ENCODE results near the gene HBS1L. TPM values are rescaled to one million over a fixed set of nuclear protein-coding genes. Genes with fewer than 3 reads are reported as not detected.

The HBS1L gene
- total RNA-seq, 4 donors from 2014 or later, result 31.2 to 54.2 (median 46.0) TPM

- Histone ChIP-seq H3K27ac (no peak overlapping the region), H3K36me3 (peaks cover 0 to 57% (median 0%) of the 10 kb centered on the region in 3 donors), H3K27me3 (no peaks in the 10 kb centered on the region), H3K4me3 (no peak overlapping the region), H3K9me3 (no peaks in the 10 kb centered on the region), H3K4me1 (no peaks in the 10 kb centered on the region)
- WGBS, 2 donors, result 96 to 100% methylated on average over 1 of the region's 1 CpG
- TF ChIP-seq POLR2A (IDR thresholded peaks at IDR 0.05) (no peak), EP300 (IDR thresholded peaks at IDR 0.05) (no peak)
- no peak for DNase-seq (ENCODE audit: low spot score in 2 of 2)
These were observed 80.3 kb downstream of the HBS1L start for GRCh38 chr6:134974370-134974769.

GRCh38 chr6:134967711-134968110 lies 86.9 kb downstream of the HBS1L start:
- Histone ChIP-seq H3K9me3 (no peaks in the 10 kb centered on the region), H3K4me3 (no peak overlapping the region), H3K27ac (no peak overlapping the region), H3K27me3 (no peaks in the 10 kb centered on the region), H3K36me3 (peaks cover 0 to 35% (median 4%) of the 10 kb centered on the region in 3 donors), H3K4me1 (no peaks in the 10 kb centered on the region)
- WGBS, 2 donors, result 75 to 88% methylated on average over 1 of the region's 1 CpG
- no peak for TF ChIP-seq POLR2A (IDR thresholded peaks at IDR 0.05)
- no peak for TF ChIP-seq CTCF (IDR thresholded peaks at IDR 0.05)
- no peak for DNase-seq (ENCODE audit: low spot score in 2 of 2)

GRCh38 chr6:134964451-134965203 lies 90.0 kb downstream of the HBS1L start:
- Histone ChIP-seq H3K9me3 (peaks cover 0 to 10% (median 5%) of the 10 kb centered on the region in 4 donors), H3K4me3 (no peak overlapping the region), H3K4me1 (no peaks in the 10 kb centered on the region), H3K27me3 (no peaks in the 10 kb centered on the region), H3K27ac (no peak overlapping the region), H3K36me3 (peaks cover 0 to 65% (median 4%) of the 10 kb centered on the region in 3 donors)
- 36 to 37% methylated on average over 1 of the region's 1 CpG for WGBS, 2 donors
- no peak for TF ChIP-seq CTCF (IDR thresholded peaks at IDR 0.05)
- TF ChIP-seq POLR2A (IDR thresholded peaks at IDR 0.05), result no peak
- no peak for TF ChIP-seq EP300 (IDR thresholded peaks at IDR 0.05)
- no peak for DNase-seq (ENCODE audit: low spot score in 2 of 2)

GRCh38 chr6:134962421-134962820 lies 92.2 kb downstream of the HBS1L start:
- H3K9me3 ChIP-seq, result peaks cover 0 to 20% (median 8%) of the 10 kb centered on the region in 4 donors
- no peak for TF ChIP-seq CTCF (IDR thresholded peaks at IDR 0.05)
- TF ChIP-seq POLR2A (IDR thresholded peaks at IDR 0.05), result no peak
- no peak for TF ChIP-seq EP300 (IDR thresholded peaks at IDR 0.05)
- no peak overlapping the region for H3K4me3 ChIP-seq
- H3K4me1 ChIP-seq, result no peaks in the 10 kb centered on the region
- no peak for DNase-seq (ENCODE audit: low spot score in 2 of 2)
- H3K36me3 ChIP-seq, result peaks cover 0 to 76% (median 4%) of the 10 kb centered on the region in 3 donors
- H3K27me3 ChIP-seq, result no peaks in the 10 kb centered on the region
- H3K27ac ChIP-seq, result no peak overlapping the region

GRCh38 chr6:134961366-134961765 lies 93.3 kb downstream of the HBS1L start:
- DNase-seq (ENCODE audit: low spot score in 2 of 2), result no peak
- H3K27ac ChIP-seq, result no peak overlapping the region
- no peaks in the 10 kb centered on the region for H3K4me1 ChIP-seq
- TF ChIP-seq EP300 (IDR thresholded peaks at IDR 0.05) (no peak), CTCF (IDR thresholded peaks at IDR 0.05) (no peak), POLR2A (IDR thresholded peaks at IDR 0.05) (no peak)
- peaks cover 0 to 20% (median 8%) of the 10 kb centered on the region in 4 donors for H3K9me3 ChIP-seq
- peaks cover 0 to 76% (median 4%) of the 10 kb centered on the region in 3 donors for H3K36me3 ChIP-seq
- no peak overlapping the region for H3K4me3 ChIP-seq
- 92 to 95% methylated on average over 3 of the region's 3 CpGs for WGBS, 2 donors
- H3K27me3 ChIP-seq, result no peaks in the 10 kb centered on the region

Data from tibial nerve (tissue), 4 donors.